ENCODE results near the gene EML4.

DNA sequence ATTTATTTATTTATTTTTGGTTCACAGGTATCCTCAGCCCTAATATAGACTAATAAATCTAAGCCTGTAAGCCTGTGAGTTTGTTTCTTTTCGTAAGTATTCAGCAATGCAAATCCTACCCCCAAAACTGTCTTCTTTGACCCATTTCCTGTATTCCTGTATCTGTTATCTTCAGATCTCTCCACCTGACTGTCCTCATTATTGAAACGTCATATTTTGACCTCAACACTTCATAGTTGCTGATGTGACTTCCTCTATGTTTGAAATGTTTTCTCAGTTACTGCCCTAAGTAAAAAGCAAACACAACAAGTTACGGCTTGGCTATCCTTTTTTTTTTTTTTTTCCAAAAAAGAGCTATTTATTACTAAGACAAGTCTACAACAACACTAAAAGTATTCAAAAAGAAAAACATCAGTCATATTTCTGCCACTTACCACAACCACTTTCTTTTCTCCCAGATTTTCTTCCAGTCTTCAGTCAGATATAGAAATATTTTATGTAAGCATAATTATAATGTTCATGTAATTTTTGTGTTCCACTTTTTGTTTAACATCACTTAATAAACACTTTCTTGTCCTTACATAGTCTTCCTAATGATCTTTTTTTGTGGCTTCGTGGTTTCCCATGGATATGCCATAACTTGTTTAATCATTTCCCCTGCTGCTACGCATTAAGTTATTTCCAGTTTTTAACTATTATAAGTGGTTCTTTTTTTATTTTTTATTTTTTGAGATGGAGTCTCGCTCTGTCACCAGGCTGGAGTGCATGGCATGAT, 45.0 kb upstream of the EML4 start:
- TF ChIP-seq POLR2A (IDR thresholded peaks at IDR 0.05; ENCODE audit: low read length) (no peak), GATA1 (IDR thresholded peaks at IDR 0.05; ENCODE audit: low read depth, low read length) (no peak)
